HG03575 (cell line): ENCODE results near the gene SMYD3.
"Not testable (repeated sequence)": the region's sequence is repeated elsewhere in the genome, so short reads cannot be mapped to it uniquely, and the experiment has no call there.

Experiments used
- ATAC-seq: cut with Tn5 transposase; IDR thresholded peaks from one replicate; pipeline ENCODE4 v1.9.1; 2021; ENCODE audit not compliant: unreplicated experiment, insufficient number of reproducible peaks, low FRiP score; ENCODE audit errors: extremely low read depth

The SMYD3 gene

GRCh38 chr1:246329900-246330299 lies 177.2 kb downstream of the SMYD3 start:
- ATAC-seq: peak; percentile 95

- not testable (repeated sequence) for ATAC-seq
These were observed 177.8 kb downstream of the SMYD3 start for GRCh38 chr1:246329292-246329691.

GRCh38 chr1:246324711-246325110 lies 182.4 kb downstream of the SMYD3 start:
- no peak for ATAC-seq

- not testable (repeated sequence) for ATAC-seq
These were observed 183.0 kb downstream of the SMYD3 start for GRCh38 chr1:246324033-246324432.

- no peak for ATAC-seq
These were observed 186.8 kb downstream of the SMYD3 start for GRCh38 chr1:246320286-246320685.

- no peak for ATAC-seq
These were observed 187.9 kb downstream of the SMYD3 start for GRCh38 chr1:246319083-246319714.

- no peak for ATAC-seq
These were observed 188.5 kb downstream of the SMYD3 start for GRCh38 chr1:246318622-246319021.

- ATAC-seq: no peak
These were observed 189.1 kb downstream of the SMYD3 start for GRCh38 chr1:246318036-246318359.

- ATAC-seq: no peak
These were observed 189.6 kb downstream of the SMYD3 start for GRCh38 chr1:246317332-246318035.

GRCh38 chr1:246311461-246311860 lies 195.6 kb downstream of the SMYD3 start:
- ATAC-seq: no peak

- no peak for ATAC-seq
These were observed 197.7 kb downstream of the SMYD3 start for GRCh38 chr1:246309247-246309884.

- no peak for ATAC-seq
These were observed 198.5 kb downstream of the SMYD3 start for GRCh38 chr1:246308533-246309075.

- no peak for ATAC-seq
These were observed 200.6 kb downstream of the SMYD3 start for GRCh38 chr1:246306415-246307037.

- ATAC-seq: no peak
These were observed 202.4 kb downstream of the SMYD3 start for GRCh38 chr1:246304484-246305259.

GRCh38 chr1:246302711-246303317 lies 204.3 kb downstream of the SMYD3 start:
- ATAC-seq: no peak

GRCh38 chr1:246302251-246302625 lies 204.8 kb downstream of the SMYD3 start:
- no peak for ATAC-seq

- ATAC-seq: no peak
These were observed 205.4 kb downstream of the SMYD3 start for GRCh38 chr1:246301553-246302250.
